Erythroblast (primary cell): ENCODE results near the gene C1orf185.

ENCODE experiments used
- GATA1 ChIP-seq: IDR thresholded peaks from 2 replicates; pipeline ENCODE4 v1.6.1; 2011; ENCODE audit warnings: low read depth, mild to moderate bottlenecking, control low read depth, low read length, moderate library complexity
- POLR2A ChIP-seq: IDR thresholded peaks from 2 replicates; pipeline ENCODE4 v1.6.1; 2011; ENCODE audit warnings: mild to moderate bottlenecking, low read length

GRCh38 chr1:51168936-51169335, 66.9 kb downstream of the C1orf185 start:
- TF ChIP-seq POLR2A (no peak), GATA1 (no peak)
